HCT116 (cell line): ENCODE data around the gene ALDH4A1. TPM values are rescaled to one million over a fixed set of nuclear protein-coding genes. Genes with fewer than 3 reads are reported as not detected.

ENCODE experiments used
- ATAC-seq: fragments of 200-7000 bp; cut with Tn5 transposase; 2 replicates; pipeline ENCODE4 v1.9.1; 2020; ENCODE audit warnings: mild to moderate bottlenecking, moderate library complexity
- BruUV-seq: library from RNA; stranded (reverse); fragments of 400-500 nt; replicated peaks from 2 replicates; lab custom pipeline; 2021; lab: Mats Ljungman, UMichigan
- CTCF ChIA-PET: fragments of 300-600 bp; sonication (Branson Sonifier 250); formaldehyde crosslinking; loops from one replicate; lab custom pipeline; 2021; ENCODE audit warnings: antibody characterized with exemption; lab: Charles Lee
- POLR2A ChIA-PET: fragments of 300-600, 350-600 bp; sonication (Branson Sonifier 250); formaldehyde crosslinking; loops from one replicate; lab custom pipeline; 2021; ENCODE audit warnings: antibody characterized with exemption; lab: Charles Lee
- RAD21 ChIA-PET, 2 experiments: fragments of 300-600 bp; sonication (Branson Sonifier 250); formaldehyde crosslinking; loops; one replicate each; lab custom pipeline; 2023; ENCODE audit warnings: low total read pairs in 2 of 2; ENCODE audit not compliant: uncharacterized antibody in 2 of 2, unreplicated experiment in 2 of 2, low non-redundant PET in 1 of 2; lab: Charles Lee
- DNase-seq: peaks from one replicate; pipeline ENCODE4 v3.0.0-alpha.2; 2010; ENCODE audit warnings: low read depth, low spot score
- H2AFZ ChIP-seq: fragments of 200-600 bp; shearing (Covaris generic), sonication (generic); 2 replicates; pipeline ENCODE4 v1.6.1; 2017; ENCODE audit warnings: low read depth, mixed run types, mixed read lengths, antibody characterized with exemption, low read length; ENCODE audit not compliant: poor library complexity, severe bottlenecking
- H3K27ac ChIP-seq: 2 replicates; pipeline ENCODE4 v1.5.1; 2012; ENCODE audit warnings: low read depth, low read length
- H3K27me3 ChIP-seq: fragments of 200-600 bp; sonication (generic); 2 replicates; pipeline ENCODE4 v1.6.1; 2016; ENCODE audit warnings: mixed run types, low read length, mixed read lengths; ENCODE audit not compliant: insufficient read depth
- H3K36me3 ChIP-seq, 2 experiments: fragments of 200-500 bp in 1 of 2; fragments of 200-600 bp in 1 of 2; sonication (Bioruptor generic) in 1 of 2; sonication (generic) in 1 of 2; 2 replicates each; pipeline versions ENCODE4 v1.5.1 to v1.6.1; 2014 to 2016; ENCODE audit warnings: low read length in 2 of 2, inconsistent platforms in 1 of 2, mixed read lengths in 1 of 2, mixed run types in 1 of 2; ENCODE audit not compliant: insufficient read depth in 2 of 2, control insufficient read depth in 1 of 2
- H3K4me1 ChIP-seq, 2 experiments: fragments of 200-600 bp in 1 of 2; sonication (generic) in 1 of 2; 2 replicates each; pipeline versions ENCODE4 v1.5.1 to v1.6.1; 2012 to 2017; ENCODE audit warnings: low read length in 2 of 2, inconsistent platforms in 1 of 2, mild to moderate bottlenecking in 1 of 2, mixed read lengths in 1 of 2, mixed run types in 1 of 2, moderate library complexity in 1 of 2; ENCODE audit not compliant: insufficient read depth in 2 of 2, control insufficient read depth in 1 of 2
- H3K4me2 ChIP-seq: fragments of 200-600 bp; sonication (generic); 2 replicates; pipeline ENCODE4 v1.6.1; 2017; ENCODE audit warnings: mixed run types, low read length, mixed read lengths
- H3K4me3 ChIP-seq, 2 experiments: fragments of 200-600 bp in 1 of 2; sonication (generic) in 1 of 2; replicated peaks in 1 of 2; 2 replicates each; pipeline ENCODE4 v1.5.1; 2011 to 2016; ENCODE audit warnings: low read length in 2 of 2, control low read depth in 1 of 2, low read depth in 1 of 2, mild to moderate bottlenecking in 1 of 2, mixed read lengths in 1 of 2, mixed run types in 1 of 2
- H3K79me2 ChIP-seq: fragments of 200-600 bp; sonication (generic); 2 replicates; pipeline ENCODE4 v1.6.1; 2017; ENCODE audit warnings: mild to moderate bottlenecking, mixed run types, low read length, moderate library complexity, mixed read lengths; ENCODE audit not compliant: insufficient read depth
- H3K9ac ChIP-seq: fragments of 200-600 bp; sonication (generic); 2 replicates; pipeline ENCODE4 v1.6.1; 2016; ENCODE audit warnings: low read length, mixed read lengths
- H3K9me2 ChIP-seq: fragments of 200-600 bp; sonication (generic), shearing (Covaris generic); 2 replicates; pipeline ENCODE4 v1.6.1; 2017; ENCODE audit warnings: mixed run types, mild to moderate bottlenecking, moderate library complexity; ENCODE audit not compliant: insufficient read depth
- H3K9me3 ChIP-seq, 2 experiments: fragments of 200-500 bp in 1 of 2; fragments of 200-600 bp in 1 of 2; sonication (Bioruptor generic) in 1 of 2; sonication (generic) in 1 of 2; 2 replicates each; pipeline ENCODE4 v1.6.1; 2014 to 2017; ENCODE audit warnings: low read length in 2 of 2, mixed read lengths in 2 of 2, inconsistent platforms in 1 of 2, low read depth in 1 of 2, mild to moderate bottlenecking in 1 of 2, mixed run types in 1 of 2, moderate library complexity in 1 of 2; ENCODE audit not compliant: control insufficient read depth in 1 of 2, insufficient read depth in 1 of 2
- H4K20me1 ChIP-seq: fragments of 200-600 bp; sonication (generic), shearing (Covaris generic); 2 replicates; pipeline ENCODE4 v1.6.1; 2017; ENCODE audit warnings: mixed run types, mild to moderate bottlenecking, moderate library complexity; ENCODE audit not compliant: insufficient read depth
- ATF3 ChIP-seq: IDR thresholded peaks from 2 replicates; pipeline ENCODE4 v1.6.1; 2012
- CBX3 ChIP-seq: IDR thresholded peaks from 2 replicates; pipeline ENCODE4 v1.6.1; 2012; ENCODE audit warnings: low read depth
- CEBPB ChIP-seq: IDR thresholded peaks from 2 replicates; pipeline ENCODE4 v1.6.1; 2012; ENCODE audit warnings: low read depth
- EGR1 ChIP-seq: IDR thresholded peaks from 2 replicates; pipeline ENCODE4 v1.6.1; 2012; ENCODE audit warnings: low read depth
- EZH2 ChIP-seq: fragments of 200-600 bp; sonication (generic); IDR thresholded peaks from 2 replicates; pipeline ENCODE4 v1.6.1; 2017; ENCODE audit warnings: antibody characterized with exemption, mixed run types
- EZH2phosphoT487 ChIP-seq: fragments of 200-600 bp; IDR thresholded peaks from 2 replicates; pipeline ENCODE4 v1.6.1; 2018; ENCODE audit warnings: antibody characterized with exemption, borderline replicate concordance
- FOSL1 ChIP-seq: IDR thresholded peaks from 2 replicates; pipeline ENCODE4 v1.6.1; 2012; ENCODE audit warnings: low read depth
- JUND ChIP-seq: IDR thresholded peaks from 2 replicates; pipeline ENCODE4 v1.6.1; 2012
- POLR2A ChIP-seq: IDR thresholded peaks from 2 replicates; pipeline ENCODE4 v1.7.0; 2011; ENCODE audit warnings: borderline replicate concordance; ENCODE audit not compliant: insufficient read depth, insufficient read length; ENCODE audit errors: extremely low read depth
- SIN3A ChIP-seq: IDR thresholded peaks from 2 replicates; pipeline ENCODE4 v1.6.1; 2012; ENCODE audit warnings: low read depth
- SRF ChIP-seq: IDR thresholded peaks from 2 replicates; pipeline ENCODE4 v1.6.1; 2012; ENCODE audit warnings: low read depth
- YY1 ChIP-seq: IDR thresholded peaks from 2 replicates; pipeline ENCODE4 v1.6.1; 2011; ENCODE audit warnings: low read length, low read depth, moderate library complexity, mild to moderate bottlenecking; ENCODE audit not compliant: insufficient replicate concordance; ENCODE audit errors: extremely low read depth
- ZBTB33 ChIP-seq: IDR thresholded peaks from 2 replicates; pipeline ENCODE4 v1.6.1; 2011; ENCODE audit warnings: mild to moderate bottlenecking, low read length, moderate library complexity; ENCODE audit not compliant: insufficient replicate concordance; ENCODE audit errors: extremely low read depth
- ZFX ChIP-seq: fragments of 450-650 bp; IDR thresholded peaks from 2 replicates; pipeline ENCODE4 v1.6.1; 2017
- ZNF274 ChIP-seq: fragments of 200-500 bp; sonication (Bioruptor generic); IDR thresholded peaks from 2 replicates; pipeline ENCODE4 v1.6.1; 2014; ENCODE audit warnings: mild to moderate bottlenecking, low read depth, low read length, inconsistent platforms
- intact Hi-C: fragments of 100-400 bp; cut with micrococcal nuclease; formaldehyde crosslinking; loops from 2 replicates; pipeline ENCODE4 v1.10.0; 2022
- total RNA-seq: library from RNA; stranded (reverse); gene quantifications from one replicate; pipeline ENCODE4 v1.2.1, GENCODE V29; 2021; ENCODE audit not compliant: unreplicated experiment
- TF ChIP-seq, protein P1 (sequence below): IDR thresholded peaks from 2 replicates; pipeline ENCODE4 v1.6.1; 2012

The ALDH4A1 gene
- total RNA-seq, 1 experiment from 2014 or later, result 12.6 TPM

DNA sequence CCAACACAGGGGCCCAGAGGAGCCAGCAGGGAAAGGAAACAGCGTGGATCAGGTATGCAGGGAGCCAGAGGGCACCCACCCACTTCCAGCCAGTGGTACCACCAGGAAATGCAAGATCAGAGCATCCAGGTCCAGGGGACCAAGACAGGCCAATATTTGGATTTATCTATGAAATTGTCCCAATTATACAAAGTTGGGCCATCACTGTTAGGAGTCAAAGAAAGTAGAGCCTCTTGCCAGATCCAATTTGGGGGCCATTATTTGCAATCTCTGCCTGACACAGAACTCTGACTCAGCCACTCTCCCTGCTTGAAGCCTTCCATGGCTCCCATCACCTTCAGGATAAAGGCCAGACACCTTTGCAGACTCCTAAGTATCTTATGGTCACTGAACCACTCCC lies 21.8 kb downstream of the ALDH4A1 start:
- H3K79me2 ChIP-seq, result no peaks in the 10 kb centered on the region
- ChIA-PET POLR2A (no interaction called here), RAD21 (no interaction called here), CTCF (no interaction called here)
- no peaks in the 10 kb centered on the region for H3K9me2 ChIP-seq
- H4K20me1 ChIP-seq, result no peaks in the 10 kb centered on the region
- no peak for ATAC-seq
- no peak overlapping the region for H3K4me3 ChIP-seq
- no peak overlapping the region for H3K27ac ChIP-seq
- no peaks in the 10 kb centered on the region for H3K9me3 ChIP-seq
- H3K4me1 ChIP-seq, result peaks cover 0 to under 1% of the 10 kb centered on the region in 2 experiments; a peak in 1 of 4 replicates
- BruUV-seq, result no TSS peak
- no peak overlapping the region for H3K4me2 ChIP-seq
- no peak overlapping the region for H2AFZ ChIP-seq
- H3K27me3 ChIP-seq, result no peaks in the 10 kb centered on the region
- H3K9ac ChIP-seq, result no peak overlapping the region
- no peaks in the 10 kb centered on the region for H3K36me3 ChIP-seq
- intact Hi-C loops, result loop anchor here (5.0 kb wide), 1 partner anchor 362 kb away; no protein-coding TSS in a partner anchor
- TF ChIP-seq ATF3, result no peak
- TF ChIP-seq POLR2A, result no peak
- TF ChIP-seq CBX3, result no peak
- no peak for TF ChIP-seq YY1
- TF ChIP-seq, protein P1, sequence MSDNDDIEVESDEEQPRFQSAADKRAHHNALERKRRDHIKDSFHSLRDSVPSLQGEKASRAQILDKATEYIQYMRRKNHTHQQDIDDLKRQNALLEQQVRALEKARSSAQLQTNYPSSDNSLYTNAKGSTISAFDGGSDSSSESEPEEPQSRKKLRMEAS, result no peak
- TF ChIP-seq JUND, result no peak
- no peak for TF ChIP-seq EZH2phosphoT487
- TF ChIP-seq EGR1, result no peak
- no peak for TF ChIP-seq ZNF274
- TF ChIP-seq CEBPB, result no peak
- TF ChIP-seq ZFX, result no peak
- TF ChIP-seq ZBTB33, result no peak
- TF ChIP-seq EZH2, result no peak
- no peak for TF ChIP-seq SRF
- TF ChIP-seq SIN3A, result no peak
- TF ChIP-seq FOSL1, result no peak
- no peak for DNase-seq
